CD8-positive, alpha-beta memory T cell (primary cell): Measurements from ENCODE around the gene SYNE1. TPM values are rescaled to one million over a fixed set of nuclear protein-coding genes. Genes with fewer than 3 reads are reported as not detected.
"Not testable (repeated sequence)": the region's sequence is repeated elsewhere in the genome, so short reads cannot be mapped to it uniquely, and the experiment has no call there.

Experiments
- CTCF ChIA-PET: fragments of 350-600 bp; sonication (Branson Sonifier 250); formaldehyde crosslinking; loops from one replicate; lab custom pipeline; 2021; ENCODE audit warnings: antibody characterized with exemption; lab: Charles Lee
- POLR2A ChIA-PET: fragments of 350-600 bp; sonication (Branson Sonifier 250); formaldehyde crosslinking; loops from one replicate; lab custom pipeline; 2021; ENCODE audit warnings: antibody characterized with exemption; lab: Charles Lee
- DNase-seq, 5 donors: peaks; one replicate each; pipeline versions ENCODE4 v3.0.0 to v3.0.0-alpha.2; 2020 to 2022; ENCODE audit warnings: mixed read lengths in 1 of 5
- H3K27ac ChIP-seq: one replicate; pipeline ENCODE4 v1.7.0; 2013; ENCODE audit warnings: low read depth, mild to moderate bottlenecking, low read length, moderate library complexity
- H3K27me3 ChIP-seq: 2 replicates; pipeline ENCODE4 v1.7.0; 2013; ENCODE audit warnings: low read length, mild to moderate bottlenecking; ENCODE audit not compliant: insufficient read depth, poor library complexity, severe bottlenecking
- H3K36me3 ChIP-seq: 2 replicates; pipeline ENCODE4 v1.7.0; 2013; ENCODE audit warnings: mild to moderate bottlenecking, low read length, moderate library complexity; ENCODE audit not compliant: insufficient read depth
- H3K4me1 ChIP-seq: 2 replicates; pipeline ENCODE4 v1.7.0; 2013; ENCODE audit warnings: mild to moderate bottlenecking, low read length, moderate library complexity; ENCODE audit not compliant: insufficient read depth
- H3K4me3 ChIP-seq: 2 replicates; pipeline ENCODE4 v1.7.0; 2013; ENCODE audit warnings: mild to moderate bottlenecking, low read length
- H3K9me3 ChIP-seq: 2 replicates; pipeline ENCODE4 v1.7.0; 2013; ENCODE audit warnings: mild to moderate bottlenecking, low read length
- H3K27ac Mint-ChIP-seq, 8 donors: one replicate each; pipeline ENCODE4 v1.8.0; 2020 to 2021; ENCODE audit warnings: mixed read lengths in 8 of 8, mild to moderate bottlenecking in 6 of 8, inconsistent platforms in 3 of 8, moderate library complexity in 3 of 8
- H3K27me3 Mint-ChIP-seq, 2 donors: one replicate each; pipeline ENCODE4 v1.8.0; 2020 to 2021; ENCODE audit warnings: mixed read lengths in 2 of 2, mild to moderate bottlenecking in 1 of 2, moderate library complexity in 1 of 2
- H3K36me3 Mint-ChIP-seq, 3 donors: one replicate each; pipeline ENCODE4 v1.8.0; 2020 to 2021; ENCODE audit warnings: mixed read lengths in 3 of 3, inconsistent platforms in 1 of 3, mild to moderate bottlenecking in 1 of 3
- H3K4me1 Mint-ChIP-seq, 3 donors: one replicate each; pipeline ENCODE4 v1.8.0; 2020 to 2021; ENCODE audit warnings: mixed read lengths in 3 of 3, inconsistent platforms in 1 of 3, mild to moderate bottlenecking in 1 of 3
- H3K4me3 Mint-ChIP-seq, 7 donors: one replicate each; pipeline ENCODE4 v1.8.0; 2020 to 2021; ENCODE audit warnings: mixed read lengths in 7 of 7, mild to moderate bottlenecking in 6 of 7, moderate library complexity in 4 of 7, inconsistent platforms in 2 of 7
- H3K9me3 Mint-ChIP-seq, 5 donors: one replicate each; pipeline ENCODE4 v1.8.0; 2020 to 2022; ENCODE audit warnings: mixed read lengths in 5 of 5, mild to moderate bottlenecking in 3 of 5, moderate library complexity in 2 of 5, inconsistent platforms in 1 of 5
- polyA plus RNA-seq: library from polyadenylated mRNA; unstranded; fragments of 300-500 nt; fragmentation: Illumina TruSeq; gene quantifications from one replicate; pipeline ENCODE4 v1.2.3, GENCODE V29; 2021
- total RNA-seq, 2 experiments: library from RNA; stranded (reverse); gene quantifications; one replicate each; pipeline ENCODE4 v1.2.3, GENCODE V29; 2021

The SYNE1 gene
- total and polyA plus RNA-seq, 3 experiments from 2014 or later = 41.0 to 79.0 (median 48.4) TPM

- H3K27me3 Mint-ChIP-seq = peaks cover 4 to 19% of the 10 kb centered on the region in 2 donors
- ChIA-PET CTCF (interaction anchor here (1.5 kb wide), 1 partner anchor 84 kb away, joined by 5 read pairs; no protein-coding TSS in a partner anchor), POLR2A (no interaction called here)
- peak overlapping the region; percentile 93 to 99 (median 98) for H3K27ac Mint-ChIP-seq
- peaks cover 56 to 72% (median 65%) of the 10 kb centered on the region in 3 donors for H3K4me1 Mint-ChIP-seq
- Histone ChIP-seq H3K27me3 (no peaks in the 10 kb centered on the region), H3K9me3 (no peaks in the 10 kb centered on the region), H3K27ac (peak overlapping the region; percentile 81), H3K4me1 (peaks cover 5% of the 10 kb centered on the region), H3K36me3 (no peaks in the 10 kb centered on the region), H3K4me3 (peak overlapping the region; percentile 60)
- H3K9me3 Mint-ChIP-seq = no peaks in the 10 kb centered on the region
- peak in 3 of 5 donors; percentile 13 to 59 (median 44) for DNase-seq
- H3K4me3 Mint-ChIP-seq = peak overlapping the region; percentile 95 to 99 (median 99)
- H3K36me3 Mint-ChIP-seq = peaks cover 0 to 6% (median 0%) of the 10 kb centered on the region in 3 donors
Observed at GRCh38 chr6:152636021-152636608, 1.0 kb downstream of the SYNE1 start.

DNA sequence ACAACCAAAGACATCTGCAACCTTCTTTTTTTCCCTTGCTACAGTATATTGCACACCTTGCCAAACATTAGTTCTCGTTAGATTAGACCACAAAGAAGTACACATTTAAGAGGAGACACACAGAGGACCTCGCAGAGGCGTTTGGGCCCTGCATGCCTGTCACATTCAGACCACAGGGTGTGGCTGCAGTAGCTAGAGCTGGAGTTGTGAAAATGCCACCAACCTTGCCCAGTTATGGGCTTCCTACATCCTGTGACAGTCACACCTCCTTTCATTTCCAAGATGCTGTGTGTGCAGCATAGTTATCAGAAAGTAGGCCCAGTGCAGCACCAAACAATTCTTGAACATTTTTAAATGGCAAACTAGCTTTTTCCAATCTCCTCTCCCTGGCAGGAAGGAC lies 2.4 kb downstream of the SYNE1 start:
- no peaks in the 10 kb centered on the region for H3K9me3 ChIP-seq
- H3K27me3 ChIP-seq = no peaks in the 10 kb centered on the region
- Mint-ChIP-seq H3K27ac (peak overlapping the region; percentile 83 to 99 (median 96)), H3K36me3 (peaks cover 0 to 6% (median 0%) of the 10 kb centered on the region in 3 donors), H3K9me3 (no peaks in the 10 kb centered on the region), H3K27me3 (peaks cover 4 to 19% of the 10 kb centered on the region in 2 donors), H3K4me1 (peaks cover 56 to 66% (median 63%) of the 10 kb centered on the region in 3 donors), H3K4me3 (peak overlapping the region; percentile 86 to 99 (median 98))
- H3K27ac ChIP-seq = peak overlapping the region; percentile 81
- H3K4me1 ChIP-seq = peaks cover 7% of the 10 kb centered on the region
- ChIA-PET POLR2A (no interaction called here), CTCF (interaction anchor here (1.5 kb wide), 1 partner anchor 83 kb away, joined by 5 read pairs; no protein-coding TSS in a partner anchor)
- H3K4me3 ChIP-seq = peak overlapping the region; percentile 41
- peak in 4 of 5 donors; percentile 47 to 75 (median 62) for DNase-seq
- H3K36me3 ChIP-seq = no peaks in the 10 kb centered on the region

DNA sequence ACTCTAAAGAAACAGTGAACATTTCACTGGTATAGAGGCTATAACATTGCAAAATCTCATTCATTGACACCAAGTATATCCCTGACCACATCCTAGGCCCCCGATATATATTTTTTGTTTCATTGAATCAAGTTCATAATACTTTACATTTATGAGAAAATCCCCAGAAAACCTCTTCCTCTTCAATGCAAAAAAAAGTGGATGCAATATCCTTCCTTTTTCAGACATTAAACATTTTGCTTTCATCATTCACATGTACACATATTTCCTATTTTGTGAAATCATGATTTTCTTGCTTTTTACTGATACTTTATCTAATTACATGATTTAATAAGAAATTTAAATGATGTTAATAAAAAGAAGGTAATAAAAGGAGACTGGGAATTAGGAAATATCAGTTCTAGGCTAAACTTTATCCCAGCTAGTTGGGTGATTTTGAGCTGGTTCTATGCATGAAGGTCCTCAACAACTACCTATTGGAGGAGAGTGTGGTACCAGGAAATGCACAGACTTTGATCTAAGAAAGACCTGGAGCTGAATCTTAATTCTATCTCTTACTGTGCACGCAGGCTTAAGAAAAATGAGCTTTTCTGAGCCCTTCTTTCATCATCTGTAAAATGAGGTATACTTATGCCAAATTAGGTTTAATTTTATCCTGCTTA lies 4.9 kb downstream of the SYNE1 start:
- peaks cover 4 to 9% of the 10 kb centered on the region in 2 donors for H3K27me3 Mint-ChIP-seq
- Histone ChIP-seq H3K27me3 (no peaks in the 10 kb centered on the region), H3K4me3 (no peak overlapping the region), H3K9me3 (no peaks in the 10 kb centered on the region), H3K36me3 (no peaks in the 10 kb centered on the region), H3K27ac (no peak overlapping the region), H3K4me1 (peaks cover 7% of the 10 kb centered on the region)
- no peak overlapping the region for H3K4me3 Mint-ChIP-seq
- H3K27ac Mint-ChIP-seq = peak overlapping the region in 5 of 8 donors; percentile 12 to 83 (median 37)
- H3K4me1 Mint-ChIP-seq = peaks cover 50 to 55% (median 55%) of the 10 kb centered on the region in 3 donors
- H3K9me3 Mint-ChIP-seq = no peaks in the 10 kb centered on the region
- peaks cover 0 to 15% (median 0%) of the 10 kb centered on the region in 3 donors for H3K36me3 Mint-ChIP-seq
- no peak for DNase-seq
- POLR2A ChIA-PET = no interaction called here
- CTCF ChIA-PET = interaction anchor here (1.3 to 2.1 kb wide), 2 partner anchors 10 to 11 kb away, joined by 4 to 8 read pairs; no protein-coding TSS in a partner anchor

- Histone ChIP-seq H3K36me3 (no peaks in the 10 kb centered on the region), H3K4me3 (no peak overlapping the region), H3K27me3 (no peaks in the 10 kb centered on the region), H3K27ac (no peak overlapping the region), H3K9me3 (no peaks in the 10 kb centered on the region), H3K4me1 (peaks cover 7% of the 10 kb centered on the region)
- Mint-ChIP-seq H3K36me3 (peaks cover 0 to 17% (median under 1%) of the 10 kb centered on the region in 3 donors), H3K9me3 (no peaks in the 10 kb centered on the region), H3K4me3 (peak overlapping the region in 1 of 7 donors; percentile 30), H3K27me3 (peaks cover 3 to 6% of the 10 kb centered on the region in 2 donors), H3K27ac (peak overlapping the region; percentile 10 to 87 (median 72)), H3K4me1 (peaks cover 50 to 54% (median 52%) of the 10 kb centered on the region in 3 donors)
- ChIA-PET CTCF (interaction anchor here (1.0 to 2.1 kb wide), 2 partner anchors 12 to 79 kb away, joined by 3 to 4 read pairs; no protein-coding TSS in a partner anchor), POLR2A (no interaction called here)
- no peak for DNase-seq
Observed at GRCh38 chr6:152631376-152631775, 5.8 kb downstream of the SYNE1 start.

DNA sequence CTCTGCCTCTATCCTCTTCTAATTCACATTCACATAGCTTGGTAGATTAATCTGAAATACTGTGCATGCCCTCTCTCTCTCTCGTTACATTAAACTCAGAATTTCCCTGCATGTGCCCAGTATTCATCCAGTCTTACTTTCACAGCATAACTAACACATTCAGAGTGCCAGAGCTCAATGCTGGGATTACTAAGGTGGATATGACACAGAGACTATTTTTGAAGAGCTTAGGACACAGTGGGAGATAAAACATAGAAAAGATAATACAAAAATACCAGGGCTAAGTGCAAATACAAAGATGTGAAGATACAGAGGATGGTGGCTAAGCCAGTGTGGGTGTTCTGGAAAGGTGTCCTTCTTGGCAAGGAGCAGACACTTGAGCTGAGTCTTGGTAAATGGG lies 6.3 kb downstream of the SYNE1 start:
- no peak for DNase-seq
- Mint-ChIP-seq H3K27me3 (peaks cover 1 to 3% of the 10 kb centered on the region in 2 donors), H3K4me1 (peaks cover 50 to 54% (median 52%) of the 10 kb centered on the region in 3 donors), H3K9me3 (no peaks in the 10 kb centered on the region), H3K4me3 (peak overlapping the region in 1 of 7 donors; percentile 30), H3K36me3 (peaks cover 0 to 15% (median 4%) of the 10 kb centered on the region in 3 donors), H3K27ac (peak overlapping the region in 6 of 8 donors; percentile 13 to 86 (median 72))
- ChIA-PET POLR2A (no interaction called here), CTCF (interaction anchor here (1.0 to 2.1 kb wide), 2 partner anchors 12 to 78 kb away, joined by 3 to 4 read pairs; no protein-coding TSS in a partner anchor)
- Histone ChIP-seq H3K4me1 (peaks cover 7% of the 10 kb centered on the region), H3K27me3 (no peaks in the 10 kb centered on the region), H3K9me3 (no peaks in the 10 kb centered on the region), H3K4me3 (no peak overlapping the region), H3K27ac (no peak overlapping the region), H3K36me3 (no peaks in the 10 kb centered on the region)

DNA sequence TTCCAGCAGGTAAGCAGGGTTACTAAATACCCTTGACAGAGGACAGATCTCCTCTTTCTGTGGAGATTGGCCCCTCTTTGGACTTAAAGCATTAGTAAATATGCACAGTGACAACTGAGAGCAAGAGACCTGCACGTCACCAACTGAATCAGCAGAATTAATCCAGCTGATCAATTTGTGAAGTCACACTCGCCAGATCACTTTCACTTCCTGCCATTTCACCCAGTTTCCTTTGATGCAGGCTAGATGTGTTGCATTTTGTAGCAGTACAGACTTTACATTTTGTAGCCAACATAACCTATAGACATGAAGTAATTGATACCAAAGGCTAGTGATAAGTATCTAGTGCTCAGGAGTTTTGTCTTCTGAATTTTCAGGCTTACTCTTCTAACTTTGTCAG lies 11.9 kb downstream of the SYNE1 start:
- Mint-ChIP-seq H3K4me3 (peak overlapping the region in 6 of 7 donors; percentile 4 to 63 (median 48)), H3K9me3 (no peaks in the 10 kb centered on the region), H3K4me1 (peaks cover 16 to 21% (median 20%) of the 10 kb centered on the region in 3 donors), H3K27me3 (peaks cover 0 to 2% of the 10 kb centered on the region in 2 donors), H3K27ac (peak overlapping the region in 5 of 8 donors; percentile 17 to 75 (median 44)), H3K36me3 (peaks cover 0 to 16% (median 4%) of the 10 kb centered on the region in 3 donors)
- Histone ChIP-seq H3K27ac (no peak overlapping the region), H3K4me3 (no peak overlapping the region), H3K36me3 (no peaks in the 10 kb centered on the region), H3K27me3 (no peaks in the 10 kb centered on the region), H3K9me3 (no peaks in the 10 kb centered on the region), H3K4me1 (no peaks in the 10 kb centered on the region)
- peak in 1 of 5 donors; percentile 5 for DNase-seq
- ChIA-PET CTCF (no interaction called here), POLR2A (no interaction called here)

DNA sequence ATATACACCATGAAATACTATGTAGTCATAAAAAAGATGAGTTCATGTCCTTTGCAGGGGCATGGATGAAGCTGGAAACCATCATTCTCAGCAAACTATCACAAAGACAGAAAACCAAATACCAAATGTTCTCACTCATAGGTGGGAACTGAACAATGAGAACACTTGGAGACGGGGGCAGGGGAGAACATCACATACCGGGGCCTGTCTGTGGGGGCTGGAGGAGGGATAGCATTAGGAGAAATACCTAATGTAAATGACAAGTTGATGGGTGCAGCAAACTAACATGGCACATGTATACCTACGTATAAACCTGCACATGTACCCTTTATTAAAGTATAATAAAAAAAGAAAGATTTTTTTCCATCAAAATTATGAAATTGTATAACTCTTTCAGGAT lies 22.4 kb downstream of the SYNE1 start:
- H3K4me3 ChIP-seq, H3K27ac ChIP-seq, DNase-seq, H3K27me3 ChIP-seq, H3K9me3 ChIP-seq, H3K4me1 ChIP-seq, H3K27ac Mint-ChIP-seq, CTCF ChIA-PET, H3K4me3 Mint-ChIP-seq, H3K9me3 Mint-ChIP-seq, H3K36me3 ChIP-seq, H3K27me3 Mint-ChIP-seq, POLR2A ChIA-PET: not testable (repeated sequence)
- Mint-ChIP-seq H3K36me3 (peaks cover 0 to 12% (median 4%) of the 10 kb centered on the region in 3 donors), H3K4me1 (peaks cover 21 to 27% (median 24%) of the 10 kb centered on the region in 3 donors)
